ENCODE measurements around the gene NTRK1.

Gene NTRK1

GRCh38 chr1:156860628-156861423, at the start of gene NTRK1:
TSS of gene NTRK1 (plus strand) at chr1:156860865. CDS start at chr1:156860935, 70 bp downstream.
- no peak for DNase-seq
- H3K27ac ChIP-seq, result no peak within 1 kb of the TSS
- H3K36me3 ChIP-seq, result no peaks in the 10 kb centered on the region
- intact Hi-C loops (cut with DNase I; ENCODE audit: low total_unique reads), result no loop called here
- peak within 1 kb of the TSS; percentile 10 to 30 for H3K4me3 ChIP-seq
- H3K4me1 ChIP-seq, result peaks cover 0 to 27% (median 25%) of the 10 kb centered on the region in 4 donors
- no peak for TF ChIP-seq CTCF (IDR thresholded peaks at IDR 0.05)
- H3K27me3 ChIP-seq, result peaks cover 0 to 92% of the 10 kb centered on the region in 2 donors
- no peaks in the 10 kb centered on the region for H3K9me3 ChIP-seq

- intact Hi-C loops (cut with DNase I; ENCODE audit: low total_unique reads), result no loop called here
- Histone ChIP-seq H3K4me1 (peaks cover 0 to 14% (median 13%) of the 10 kb centered on the region in 4 donors), H3K4me3 (no peak overlapping the region), H3K36me3 (no peaks in the 10 kb centered on the region), H3K27ac (no peak overlapping the region), H3K9me3 (no peaks in the 10 kb centered on the region), H3K27me3 (peaks cover 0 to 7% of the 10 kb centered on the region in 2 donors)
- no peak for TF ChIP-seq CTCF (IDR thresholded peaks at IDR 0.05)
- DNase-seq, result no peak
These were observed 49.5 kb upstream of the NTRK1 start for GRCh38 chr1:156811168-156811567.

GRCh38 chr1:156812293-156812990, 48.2 kb upstream of the NTRK1 start:
- Histone ChIP-seq H3K27me3 (peaks cover 0 to 7% of the 10 kb centered on the region in 2 donors), H3K4me1 (peaks cover 0 to 14% (median 12%) of the 10 kb centered on the region in 4 donors)
- intact Hi-C loops (cut with DNase I; ENCODE audit: low total_unique reads), result no loop called here

GRCh38 chr1:156813298-156813697, 47.4 kb upstream of the NTRK1 start:
- H3K36me3 ChIP-seq, result no peaks in the 10 kb centered on the region
- TF ChIP-seq CTCF (IDR thresholded peaks at IDR 0.05), result no peak
- peaks cover 0 to 7% of the 10 kb centered on the region in 2 donors for H3K27me3 ChIP-seq
- H3K4me3 ChIP-seq, result peak overlapping the region; percentile 43 to 58
- H3K4me1 ChIP-seq, result peaks cover 0 to 14% (median 12%) of the 10 kb centered on the region in 4 donors
- H3K27ac ChIP-seq, result no peak overlapping the region
- intact Hi-C loops (cut with DNase I; ENCODE audit: low total_unique reads), result no loop called here
- no peak for DNase-seq
- no peaks in the 10 kb centered on the region for H3K9me3 ChIP-seq

More at GRCh38 chr1:156812293-156812990, 48.2 kb upstream of the NTRK1 start:
- H3K27ac ChIP-seq, result no peak overlapping the region
- no peaks in the 10 kb centered on the region for H3K9me3 ChIP-seq
- no peaks in the 10 kb centered on the region for H3K36me3 ChIP-seq
- no peak for TF ChIP-seq CTCF (IDR thresholded peaks at IDR 0.05)
- no peak for DNase-seq
- no peak overlapping the region for H3K4me3 ChIP-seq

- peak; percentile 39 to 56 for TF ChIP-seq CTCF (IDR thresholded peaks at IDR 0.05)
- DNase-seq, result peak; percentile 51 to 77
- Histone ChIP-seq H3K27me3 (peaks cover 0 to 7% of the 10 kb centered on the region in 2 donors), H3K9me3 (no peaks in the 10 kb centered on the region), H3K27ac (no peak overlapping the region), H3K4me3 (peak overlapping the region; percentile 43 to 58), H3K36me3 (no peaks in the 10 kb centered on the region), H3K4me1 (peaks cover 0 to 14% (median 12%) of the 10 kb centered on the region in 4 donors)
- intact Hi-C loops (cut with DNase I; ENCODE audit: low total_unique reads), result no loop called here
These were observed 46.7 kb upstream of the NTRK1 start for GRCh38 chr1:156813750-156814570.
